Skin of body (tissue), 2 donors: ENCODE results near the gene GHSR. TPM values are rescaled to one million over a fixed set of nuclear protein-coding genes. Genes with fewer than 3 reads are reported as not detected.

Source experiments
- DNase-seq: peaks from one replicate; lab custom pipeline; 2025; lab: John Stamatoyannopoulos, UW
- total RNA-seq: library from RNA; depleted of rRNA; stranded (reverse); fragments of >200 nt; gene quantifications from one replicate; pipeline ENCODE4 v1.2.3, GENCODE V29; 2014

GHSR gene
- total RNA-seq, 1 donor from 2014 or later: not detected

GRCh38 chr3:172438186-172438585 lies 10.1 kb downstream of the GHSR start:
- DNase-seq: no peak

DNA sequence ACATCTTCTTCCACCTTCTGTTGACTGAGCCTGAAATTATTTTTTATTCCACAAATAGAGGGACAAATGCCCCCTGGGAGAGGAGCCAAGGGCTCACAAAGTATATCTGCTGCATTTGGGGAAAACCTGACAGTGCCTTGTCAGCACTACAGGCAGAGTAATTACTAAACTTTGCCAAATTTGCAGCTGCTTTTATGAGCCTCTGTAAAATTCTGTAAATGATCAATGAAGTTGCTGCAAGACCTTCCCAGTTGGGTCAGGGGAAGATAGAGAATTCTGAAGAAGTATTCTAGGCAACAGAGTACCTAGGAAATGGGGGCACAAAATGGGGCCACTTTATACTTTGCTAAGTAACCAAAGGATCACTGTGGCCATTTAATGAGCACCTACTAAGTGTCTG lies 10.5 kb downstream of the GHSR start:
- DNase-seq: no peak

- no peak for DNase-seq
Measured at GRCh38 chr3:172415323-172415722, 32.9 kb downstream of the GHSR start.

GRCh38 chr3:172411478-172411947 lies 36.7 kb downstream of the GHSR start:
- DNase-seq: no peak

GRCh38 chr3:172410702-172411477 lies 37.4 kb downstream of the GHSR start:
- no peak for DNase-seq

DNA sequence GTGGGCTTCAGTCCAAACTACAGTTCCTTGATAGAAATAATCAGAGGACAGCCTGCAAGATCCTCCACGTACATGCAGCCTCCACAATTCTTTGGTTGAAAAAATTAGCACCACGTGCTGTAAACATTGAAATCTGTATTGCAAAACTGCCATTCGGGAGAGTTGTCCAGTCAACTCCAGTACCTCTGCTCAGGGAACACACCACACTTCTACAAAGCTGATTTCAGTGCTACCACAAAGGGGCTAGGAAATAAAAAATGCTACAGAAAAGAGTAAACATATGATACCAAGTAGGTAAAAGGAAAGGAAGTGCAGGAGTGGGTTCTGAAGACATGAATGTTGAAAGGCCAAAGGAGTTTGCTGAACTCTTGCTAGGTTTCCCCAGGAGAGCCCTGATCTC lies 40.4 kb downstream of the GHSR start:
- no peak for DNase-seq

- no peak for DNase-seq
Measured at GRCh38 chr3:172405914-172406313, 42.3 kb downstream of the GHSR start.

- DNase-seq: no peak
Measured at GRCh38 chr3:172404237-172404962, 43.9 kb downstream of the GHSR start.

- DNase-seq: no peak
Measured at GRCh38 chr3:172402892-172403643, 45.2 kb downstream of the GHSR start.

DNA sequence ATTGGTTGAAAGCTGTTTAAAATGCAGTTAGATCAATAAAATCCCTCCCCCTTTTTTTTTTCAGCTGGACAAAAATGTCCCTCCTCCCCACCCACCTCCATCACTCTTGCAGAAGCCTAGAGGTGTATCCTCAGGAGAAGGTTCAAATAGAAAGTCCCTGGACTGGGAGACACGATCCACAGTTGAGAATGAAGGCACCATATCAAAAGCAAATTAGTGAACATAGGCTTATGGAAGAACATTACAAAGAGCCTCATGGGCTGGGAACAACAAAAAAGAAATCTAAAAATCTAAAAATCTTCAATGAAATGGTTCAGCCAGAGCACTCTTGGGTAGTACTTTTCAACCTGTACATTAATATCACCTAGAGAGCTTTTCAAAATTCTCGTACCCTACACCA lies 46.2 kb downstream of the GHSR start:
- DNase-seq: no peak

DNA sequence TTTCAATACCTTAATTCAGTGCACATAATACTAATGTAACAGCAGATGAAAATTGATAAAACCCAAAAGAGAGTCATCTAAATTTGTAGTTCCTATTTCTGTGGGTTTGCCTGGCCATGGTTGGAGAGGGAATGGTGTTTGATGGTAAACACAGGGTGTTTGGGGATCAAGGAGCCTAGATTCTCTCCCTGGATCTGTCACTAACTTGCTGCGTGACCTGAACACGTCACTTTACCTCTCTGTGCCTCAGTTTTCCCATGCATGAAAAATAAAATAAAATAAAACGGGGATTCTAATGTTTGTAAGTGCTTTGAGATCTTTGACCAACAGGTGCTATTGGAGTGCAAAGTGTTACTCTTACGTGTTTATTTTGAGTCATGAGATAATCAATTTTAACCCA lies 49.8 kb downstream of the GHSR start:
- DNase-seq: no peak

DNA sequence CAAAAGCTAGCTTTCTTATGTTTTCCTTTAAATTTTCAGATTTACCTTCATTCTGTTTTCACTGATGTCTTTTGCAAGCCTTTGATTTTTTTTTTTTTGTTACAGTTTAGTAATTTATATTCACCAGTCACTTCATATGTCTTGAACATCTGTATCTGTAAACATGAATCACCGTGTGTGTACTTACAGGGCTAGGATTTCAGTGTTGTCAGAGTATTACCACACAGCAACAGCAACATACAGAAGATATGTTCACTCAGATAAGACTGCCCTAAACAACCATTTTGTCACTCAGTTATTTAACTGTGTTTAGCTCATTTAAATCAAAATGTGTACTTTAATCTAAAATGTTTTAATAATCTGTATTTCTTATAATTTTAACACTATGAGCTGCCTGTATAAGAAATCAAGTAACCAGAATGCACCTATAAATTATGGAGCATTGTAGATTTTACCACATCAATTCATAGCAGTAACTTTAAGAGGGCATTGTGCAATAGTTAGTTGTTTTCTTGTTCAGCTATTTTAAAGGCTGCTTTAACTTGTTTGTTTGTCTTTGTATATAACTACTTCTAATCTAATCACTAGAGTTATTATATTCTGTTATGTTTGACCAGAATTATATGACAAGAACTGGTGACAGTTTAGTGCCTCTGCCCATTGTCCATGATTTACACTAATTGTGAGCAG lies 50.4 kb downstream of the GHSR start:
- DNase-seq: no peak

- DNase-seq: no peak
Measured at GRCh38 chr3:172396400-172396799, 51.9 kb downstream of the GHSR start.

DNA sequence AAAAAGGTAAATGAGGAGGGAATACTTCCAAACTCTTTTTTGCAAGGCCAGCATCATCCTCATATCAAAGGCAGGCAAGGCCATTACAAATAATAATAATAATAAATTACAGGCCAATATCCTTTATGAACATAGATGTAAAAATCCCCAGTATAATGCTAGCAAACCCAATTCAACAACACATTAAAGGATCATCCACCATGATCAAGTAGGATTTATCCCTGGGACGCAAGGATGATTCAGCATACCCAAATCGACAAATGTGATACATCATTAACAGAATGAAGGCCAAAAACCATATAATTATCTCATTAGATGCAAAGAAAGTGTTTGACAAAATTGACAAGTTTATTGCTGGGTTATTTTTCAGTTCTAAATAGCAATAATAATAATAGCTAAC lies 53.6 kb downstream of the GHSR start:
- DNase-seq: no peak

Other genes with a start within 250 kb of the GHSR start
- 19.8 TPM for gene TNFSF10, start 75.0 kb upstream of the GHSR start, total RNA-seq